Brain microvascular endothelial cell (primary cell): ENCODE measurements around the gene MAP3K9.

ENCODE experiments used
- DNase-seq: peaks from one replicate; pipeline ENCODE4 v3.0.0-alpha.2; 2020
- H3K27ac ChIP-seq: fragments of 250-450 bp; sonication (Bioruptor Pico); 2 replicates; pipeline ENCODE4 v1.5.1; 2020; ENCODE audit warnings: mild to moderate bottlenecking, moderate library complexity
- H3K27me3 ChIP-seq: fragments of 250-450 bp; sonication (Bioruptor Pico); replicated peaks from 2 replicates; pipeline ENCODE4 v1.5.1; 2020; ENCODE audit warnings: mild to moderate bottlenecking
- H3K36me3 ChIP-seq: fragments of 250-450 bp; sonication (Bioruptor Pico); replicated peaks from 2 replicates; pipeline ENCODE4 v1.5.1; 2020; ENCODE audit warnings: mild to moderate bottlenecking
- H3K4me3 ChIP-seq: 2 replicates; pipeline ENCODE4 v1.5.1; 2011; ENCODE audit warnings: low read depth, mild to moderate bottlenecking, control low read depth, low read length, moderate library complexity
- CTCF ChIP-seq: IDR thresholded peaks from 2 replicates; pipeline ENCODE4 v1.5.1; 2011; ENCODE audit warnings: low read depth, mild to moderate bottlenecking, moderate library complexity, low read length, control low read depth, inconsistent platforms; ENCODE audit errors: missing control alignments
- in situ Hi-C: cut with HindIII; loops from 2 replicates; pipeline ENCODE4 v1.10.0; 2017; ENCODE audit warnings: low sequenced_read_pairs, low pct_ligation_motif_present

The MAP3K9 gene

GRCh38 chr14:70822530-70823185 lies 13.3 kb upstream of the MAP3K9 start:
- TF ChIP-seq CTCF = no peak
- no peak overlapping the region for H3K27ac ChIP-seq
- no peak for DNase-seq
- in situ Hi-C loops = no loop called here
- peak overlapping the region; percentile 62 for H3K4me3 ChIP-seq
- H3K36me3 ChIP-seq = no peaks in the 10 kb centered on the region
- H3K27me3 ChIP-seq = no peaks in the 10 kb centered on the region

- TF ChIP-seq CTCF = no peak
- Histone ChIP-seq H3K27me3 (no peaks in the 10 kb centered on the region), H3K36me3 (no peaks in the 10 kb centered on the region), H3K27ac (no peak overlapping the region), H3K4me3 (peak overlapping the region; percentile 62)
- peak; percentile 18 for DNase-seq
- in situ Hi-C loops = no loop called here
Measured at GRCh38 chr14:70821584-70822529, 12.5 kb upstream of the MAP3K9 start.

GRCh38 chr14:70816525-70816924 lies 7.2 kb upstream of the MAP3K9 start:
- no peak for DNase-seq
- Histone ChIP-seq H3K36me3 (no peaks in the 10 kb centered on the region), H3K27me3 (no peaks in the 10 kb centered on the region), H3K27ac (no peak overlapping the region), H3K4me3 (no peak overlapping the region)
- no peak for TF ChIP-seq CTCF
- in situ Hi-C loops = no loop called here

GRCh38 chr14:70814466-70814865 lies 5.2 kb upstream of the MAP3K9 start:
- in situ Hi-C loops = no loop called here
- no peak overlapping the region for H3K27ac ChIP-seq
- no peak for TF ChIP-seq CTCF

GRCh38 chr14:70812124-70812818 lies 3.0 kb upstream of the MAP3K9 start:
- no peak for TF ChIP-seq CTCF
- Histone ChIP-seq H3K4me3 (no peak overlapping the region), H3K27ac (no peak overlapping the region), H3K27me3 (no peaks in the 10 kb centered on the region), H3K36me3 (no peaks in the 10 kb centered on the region)
- no peak for DNase-seq
- in situ Hi-C loops = no loop called here

More at GRCh38 chr14:70814466-70814865, 5.2 kb upstream of the MAP3K9 start:
- Histone ChIP-seq H3K27me3 (no peaks in the 10 kb centered on the region), H3K36me3 (no peaks in the 10 kb centered on the region), H3K4me3 (no peak overlapping the region)
- no peak for DNase-seq
